ENCODE data around the gene SLX4IP.

The SLX4IP gene

DNA sequence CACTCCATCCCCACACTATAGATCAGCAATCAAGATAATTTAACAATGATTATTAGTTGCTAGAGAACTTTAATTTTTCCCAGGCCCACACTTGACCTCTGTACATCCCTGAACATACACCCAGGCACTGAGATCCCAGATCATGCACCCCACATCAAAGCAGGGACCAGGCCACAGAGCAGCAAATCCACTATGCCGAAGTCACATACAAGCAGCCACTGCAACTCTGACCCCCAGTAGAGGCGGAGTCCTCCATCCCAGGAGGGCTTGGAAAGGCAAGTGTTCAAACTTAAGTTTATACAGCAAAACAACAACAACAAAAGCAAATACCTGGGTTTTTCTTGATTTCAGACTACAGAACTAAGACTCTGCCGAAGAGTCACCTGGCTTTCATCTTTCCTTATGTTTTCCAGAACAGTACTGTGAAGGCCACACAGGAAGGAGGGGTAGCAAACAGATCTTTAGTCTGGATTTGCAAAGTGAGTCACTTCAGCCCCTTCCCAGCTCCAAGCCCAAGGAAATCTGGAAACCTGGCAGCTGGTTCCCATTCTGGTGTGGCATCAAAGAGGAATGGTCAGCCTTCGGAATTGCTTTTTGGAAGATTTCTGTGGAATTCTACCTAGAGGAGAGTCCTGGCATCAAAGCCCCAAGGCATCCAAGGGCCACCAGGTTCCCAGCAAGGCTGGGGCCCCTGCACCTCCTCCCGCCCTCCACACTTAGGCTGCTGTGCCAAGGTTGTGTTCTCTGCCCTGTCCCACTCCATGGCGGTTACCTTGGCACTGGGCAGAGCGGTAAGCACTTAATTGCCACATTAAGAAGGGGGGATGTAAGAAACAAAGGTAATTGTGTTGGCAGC, 231.3 kb downstream of the SLX4IP start:
- no peak for DNase-seq (ENCODE audit: low read depth in 1 of 2, low spot score in 1 of 2)
- TF ChIP-seq, protein P1, sequence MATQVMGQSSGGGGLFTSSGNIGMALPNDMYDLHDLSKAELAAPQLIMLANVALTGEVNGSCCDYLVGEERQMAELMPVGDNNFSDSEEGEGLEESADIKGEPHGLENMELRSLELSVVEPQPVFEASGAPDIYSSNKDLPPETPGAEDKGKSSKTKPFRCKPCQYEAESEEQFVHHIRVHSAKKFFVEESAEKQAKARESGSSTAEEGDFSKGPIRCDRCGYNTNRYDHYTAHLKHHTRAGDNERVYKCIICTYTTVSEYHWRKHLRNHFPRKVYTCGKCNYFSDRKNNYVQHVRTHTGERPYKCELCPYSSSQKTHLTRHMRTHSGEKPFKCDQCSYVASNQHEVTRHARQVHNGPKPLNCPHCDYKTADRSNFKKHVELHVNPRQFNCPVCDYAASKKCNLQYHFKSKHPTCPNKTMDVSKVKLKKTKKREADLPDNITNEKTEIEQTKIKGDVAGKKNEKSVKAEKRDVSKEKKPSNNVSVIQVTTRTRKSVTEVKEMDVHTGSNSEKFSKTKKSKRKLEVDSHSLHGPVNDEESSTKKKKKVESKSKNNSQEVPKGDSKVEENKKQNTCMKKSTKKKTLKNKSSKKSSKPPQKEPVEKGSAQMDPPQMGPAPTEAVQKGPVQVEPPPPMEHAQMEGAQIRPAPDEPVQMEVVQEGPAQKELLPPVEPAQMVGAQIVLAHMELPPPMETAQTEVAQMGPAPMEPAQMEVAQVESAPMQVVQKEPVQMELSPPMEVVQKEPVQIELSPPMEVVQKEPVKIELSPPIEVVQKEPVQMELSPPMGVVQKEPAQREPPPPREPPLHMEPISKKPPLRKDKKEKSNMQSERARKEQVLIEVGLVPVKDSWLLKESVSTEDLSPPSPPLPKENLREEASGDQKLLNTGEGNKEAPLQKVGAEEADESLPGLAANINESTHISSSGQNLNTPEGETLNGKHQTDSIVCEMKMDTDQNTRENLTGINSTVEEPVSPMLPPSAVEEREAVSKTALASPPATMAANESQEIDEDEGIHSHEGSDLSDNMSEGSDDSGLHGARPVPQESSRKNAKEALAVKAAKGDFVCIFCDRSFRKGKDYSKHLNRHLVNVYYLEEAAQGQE (IDR thresholded peaks at IDR 0.05; ENCODE audit: insufficient replicate concordance, low read depth), result no peak
- TF ChIP-seq, protein P2, sequence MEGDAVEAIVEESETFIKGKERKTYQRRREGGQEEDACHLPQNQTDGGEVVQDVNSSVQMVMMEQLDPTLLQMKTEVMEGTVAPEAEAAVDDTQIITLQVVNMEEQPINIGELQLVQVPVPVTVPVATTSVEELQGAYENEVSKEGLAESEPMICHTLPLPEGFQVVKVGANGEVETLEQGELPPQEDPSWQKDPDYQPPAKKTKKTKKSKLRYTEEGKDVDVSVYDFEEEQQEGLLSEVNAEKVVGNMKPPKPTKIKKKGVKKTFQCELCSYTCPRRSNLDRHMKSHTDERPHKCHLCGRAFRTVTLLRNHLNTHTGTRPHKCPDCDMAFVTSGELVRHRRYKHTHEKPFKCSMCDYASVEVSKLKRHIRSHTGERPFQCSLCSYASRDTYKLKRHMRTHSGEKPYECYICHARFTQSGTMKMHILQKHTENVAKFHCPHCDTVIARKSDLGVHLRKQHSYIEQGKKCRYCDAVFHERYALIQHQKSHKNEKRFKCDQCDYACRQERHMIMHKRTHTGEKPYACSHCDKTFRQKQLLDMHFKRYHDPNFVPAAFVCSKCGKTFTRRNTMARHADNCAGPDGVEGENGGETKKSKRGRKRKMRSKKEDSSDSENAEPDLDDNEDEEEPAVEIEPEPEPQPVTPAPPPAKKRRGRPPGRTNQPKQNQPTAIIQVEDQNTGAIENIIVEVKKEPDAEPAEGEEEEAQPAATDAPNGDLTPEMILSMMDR (IDR thresholded peaks at IDR 0.05; ENCODE audit: insufficient read depth, low read length), result no peak
- TF ChIP-seq GABPA (IDR thresholded peaks at IDR 0.05; ENCODE audit: low read depth) (no peak), SPI1 (IDR thresholded peaks at IDR 0.05; ENCODE audit: borderline replicate concordance, low read depth) (no peak), POLR2AphosphoS5 (IDR thresholded peaks at IDR 0.05; ENCODE audit: low read depth) (no peak)
- Histone ChIP-seq H3K4me3 (replicated peaks; ENCODE audit: insufficient read depth, low read length) (no peak overlapping the region), H3K27me3 (ENCODE audit: insufficient read depth, poor library complexity, severe bottlenecking) (no peaks in the 10 kb centered on the region), H3K27ac (replicated peaks) (no peak overlapping the region)

DNA sequence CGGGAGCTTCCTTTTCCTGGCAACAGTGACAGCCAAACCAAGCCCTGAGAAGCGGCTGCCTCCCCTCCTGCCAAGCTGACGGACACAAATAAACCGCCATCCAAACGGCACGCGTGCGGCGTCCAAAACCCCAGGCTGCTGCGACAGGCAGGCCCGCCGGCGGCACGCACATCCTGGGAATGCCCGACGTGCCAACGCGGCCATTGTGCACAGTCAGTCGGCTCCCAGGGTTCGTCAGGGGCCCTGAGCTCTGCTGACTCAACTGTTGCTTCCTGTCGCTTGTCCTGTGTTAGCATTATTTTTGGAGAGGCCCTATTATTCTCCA, 231.9 kb downstream of the SLX4IP start:
- TF ChIP-seq SPI1 (IDR thresholded peaks at IDR 0.05; ENCODE audit: borderline replicate concordance, low read depth) (no peak), POLR2AphosphoS5 (IDR thresholded peaks at IDR 0.05; ENCODE audit: low read depth) (no peak)
- TF ChIP-seq, protein P2 (IDR thresholded peaks at IDR 0.05; ENCODE audit: insufficient read depth, low read length), result no peak
- TF ChIP-seq, protein P1 (IDR thresholded peaks at IDR 0.05; ENCODE audit: insufficient replicate concordance, low read depth), result no peak
- Histone ChIP-seq H3K4me3 (replicated peaks; ENCODE audit: insufficient read depth, low read length) (no peak overlapping the region), H3K27ac (replicated peaks) (no peak overlapping the region), H3K27me3 (ENCODE audit: insufficient read depth, poor library complexity, severe bottlenecking) (no peaks in the 10 kb centered on the region)
- no peak for DNase-seq (ENCODE audit: low read depth in 1 of 2, low spot score in 1 of 2)

DNA sequence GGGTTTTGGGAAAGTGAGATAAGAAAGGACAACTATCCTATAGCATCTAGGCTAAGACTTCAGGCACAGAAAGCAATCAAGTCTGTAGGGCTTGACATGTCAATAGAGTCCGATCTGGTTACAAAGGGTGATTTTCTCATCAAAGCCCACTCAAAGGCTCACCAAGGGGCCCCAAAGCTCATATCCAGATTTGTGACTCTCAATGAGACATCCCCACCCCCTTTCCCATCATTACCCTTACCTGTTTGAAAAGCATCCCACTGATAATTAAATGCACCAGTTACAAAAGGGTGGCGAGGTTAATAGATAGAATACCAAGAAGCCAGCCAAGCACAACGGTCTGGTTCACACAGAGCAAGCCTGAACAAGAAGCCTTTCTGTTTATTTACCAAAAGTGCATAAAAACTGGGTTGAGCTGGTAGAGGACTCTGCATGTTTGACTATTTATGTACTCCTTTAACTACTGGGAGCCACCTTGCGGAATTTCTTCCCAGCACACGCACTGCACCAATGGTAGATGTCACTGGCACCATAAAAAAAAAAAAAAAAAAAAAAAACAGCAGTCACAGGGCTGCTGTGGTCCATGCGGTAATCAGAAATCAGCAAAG, 232.6 kb downstream of the SLX4IP start:
- no peak overlapping the region for H3K4me3 ChIP-seq (replicated peaks; ENCODE audit: insufficient read depth, low read length)

More for the DNA sequence above, 232.6 kb downstream of the SLX4IP start:
- Histone ChIP-seq H3K27me3 (ENCODE audit: insufficient read depth, poor library complexity, severe bottlenecking) (no peaks in the 10 kb centered on the region), H3K27ac (replicated peaks) (no peak overlapping the region)
- TF ChIP-seq SPI1 (IDR thresholded peaks at IDR 0.05; ENCODE audit: borderline replicate concordance, low read depth), result no peak
- TF ChIP-seq, protein P2 (IDR thresholded peaks at IDR 0.05; ENCODE audit: insufficient read depth, low read length), result no peak
- no peak for TF ChIP-seq GABPA (IDR thresholded peaks at IDR 0.05; ENCODE audit: low read depth)
- no peak for TF ChIP-seq POLR2AphosphoS5 (IDR thresholded peaks at IDR 0.05; ENCODE audit: low read depth)
- TF ChIP-seq, protein P1 (IDR thresholded peaks at IDR 0.05; ENCODE audit: insufficient replicate concordance, low read depth), result no peak
- no peak for DNase-seq (ENCODE audit: low read depth in 1 of 2, low spot score in 1 of 2)
